GM21619 (cell line): ENCODE results near the gene OPA3.

Experiments used
- ATAC-seq: cut with Tn5 transposase; IDR thresholded peaks from one replicate; pipeline ENCODE4 v1.9.1; 2021; ENCODE audit not compliant: unreplicated experiment

Gene OPA3

GRCh38 chr19:45598267-45599001 lies 13.8 kb upstream of the OPA3 start:
- ATAC-seq: no peak

GRCh38 chr19:45597425-45598111 lies 13.0 kb upstream of the OPA3 start:
- ATAC-seq: no peak

- ATAC-seq: no peak
Observed at GRCh38 chr19:45595814-45596213, 11.2 kb upstream of the OPA3 start.

- no peak for ATAC-seq
Observed at GRCh38 chr19:45593520-45593919, 8.9 kb upstream of the OPA3 start.

GRCh38 chr19:45592366-45592765 lies 7.8 kb upstream of the OPA3 start:
- no peak for ATAC-seq

- no peak for ATAC-seq
Observed at GRCh38 chr19:45591638-45592005, 7.0 kb upstream of the OPA3 start.

- ATAC-seq: no peak
Observed at GRCh38 chr19:45591004-45591637, 6.5 kb upstream of the OPA3 start.

- ATAC-seq: no peak
Observed at GRCh38 chr19:45590300-45591003, 5.8 kb upstream of the OPA3 start.

GRCh38 chr19:45589768-45590167 lies 5.2 kb upstream of the OPA3 start:
- no peak for ATAC-seq

GRCh38 chr19:45587873-45588272 lies 3.3 kb upstream of the OPA3 start:
- no peak for ATAC-seq

GRCh38 chr19:45585158-45585577 lies 566 bp upstream of the OPA3 start:
- no peak for ATAC-seq

GRCh38 chr19:45581576-45581975 lies 3.0 kb downstream of the OPA3 start:
- ATAC-seq: no peak

GRCh38 chr19:45578861-45579260 lies 5.7 kb downstream of the OPA3 start:
- ATAC-seq: no peak

GRCh38 chr19:45577111-45577905 lies 7.3 kb downstream of the OPA3 start:
- no peak for ATAC-seq

GRCh38 chr19:45576682-45577081 lies 7.9 kb downstream of the OPA3 start:
- ATAC-seq: no peak

GRCh38 chr19:45575216-45575615 lies 9.4 kb downstream of the OPA3 start:
- no peak for ATAC-seq

GRCh38 chr19:45574526-45574925 lies 10.1 kb downstream of the OPA3 start:
- no peak for ATAC-seq

- ATAC-seq: no peak
Observed at GRCh38 chr19:45571457-45572220, 13.0 kb downstream of the OPA3 start.

GRCh38 chr19:45569619-45570421 lies 14.8 kb downstream of the OPA3 start:
- no peak for ATAC-seq
